ENCODE results near the gene DCDC2C. TPM values are rescaled to one million over a fixed set of nuclear protein-coding genes. Genes with fewer than 3 reads are reported as not detected.

The DCDC2C gene
- total and polyA plus RNA-seq, 2 of the 4 experiments (the other 2 are of a cell fraction): not detected

DNA sequence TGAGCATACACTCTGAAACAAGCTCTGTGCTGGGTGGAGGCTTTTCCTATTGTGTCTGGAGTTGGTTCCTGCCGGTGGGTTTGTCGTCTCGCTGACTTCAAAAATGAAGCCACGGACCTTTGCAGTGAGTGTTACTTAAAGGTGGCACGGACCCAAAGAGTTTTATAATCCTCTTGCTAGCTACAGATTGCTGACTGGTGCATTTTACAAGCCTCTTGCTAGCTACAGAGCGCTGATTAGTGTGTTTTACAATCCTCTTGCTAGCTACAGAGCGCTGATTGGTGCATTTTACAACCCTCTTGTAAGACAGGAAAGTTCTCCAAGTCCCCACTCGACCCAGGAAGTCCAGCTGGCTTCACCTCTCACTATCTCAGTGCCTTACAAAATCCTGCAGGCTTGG lies 15.3 kb downstream of the DCDC2C start:
- no peaks in the 10 kb centered on the region for H3K9me3 ChIP-seq (ENCODE audit: control insufficient read depth, insufficient read depth, low read length)
- no peak overlapping the region for H3K23ac ChIP-seq (ENCODE audit: low read depth, low read length)
- WGBS, 2 experiments (ENCODE audit: extremely low coverage in 2 of 2, insufficient read length in 1 of 2): 59% methylated on average over 3 of the region's 8 CpGs; no CpG with 5 or more reads in 1 of the 2 experiments
- H2AK5ac ChIP-seq (ENCODE audit: low read depth, low read length): no peak overlapping the region
- TF ChIP-seq FOS (IDR thresholded peaks at IDR 0.05; ENCODE audit: low read depth, low read length) (no peak), MAFK (IDR thresholded peaks at IDR 0.05; ENCODE audit: low read depth, low read length) (peak; percentile 66)
- ATAC-seq (ENCODE audit: low read depth) (no peak), DNase-seq (no peak)
- H3K4ac ChIP-seq (ENCODE audit: low read depth, low read length): no peak overlapping the region
- no peak overlapping the region for H4K5ac ChIP-seq (ENCODE audit: low read depth, low read length)
- H3K14ac ChIP-seq (replicated peaks; ENCODE audit: low read depth, low read length): no peak overlapping the region
- POLR2A ChIA-PET (ENCODE audit: unreplicated experiment): no interaction called here
- H3K4me1 ChIP-seq (ENCODE audit: control insufficient read depth, insufficient read depth, low read length): no peaks in the 10 kb centered on the region
- no peaks in the 10 kb centered on the region for H3K9me1 ChIP-seq (ENCODE audit: insufficient read depth, low read length)
- no peak overlapping the region for H2BK20ac ChIP-seq (ENCODE audit: low read depth, low read length)
- intact Hi-C loops (cut with micrococcal nuclease) (no loop called here), in situ Hi-C loops (cut with MboI; ENCODE audit: low sequenced_read_pairs) (no loop called here), dilution Hi-C loops (cut with HindIII; ENCODE audit: low sequenced_read_pairs, unreplicated experiment) (no loop called here)
- peaks cover 12% of the 10 kb centered on the region for H3K27me3 ChIP-seq (ENCODE audit: control insufficient read depth, insufficient read depth, low read length)
- no peak overlapping the region for H4K91ac ChIP-seq (ENCODE audit: insufficient read depth, low read depth, low read length)
- H2BK120ac ChIP-seq (ENCODE audit: low read depth, low read length): no peak overlapping the region
- no peak overlapping the region for H2AFZ ChIP-seq (replicated peaks; ENCODE audit: low read length, poor library complexity)
- no TSS peak for BruUV-seq (replicated peaks)
- no peak overlapping the region for H3K56ac ChIP-seq (ENCODE audit: extremely low read depth, insufficient read depth, low read length)
- H4K20me1 ChIP-seq (ENCODE audit: insufficient read depth, low read length): no peaks in the 10 kb centered on the region
- no peaks in the 10 kb centered on the region for H3K36me3 ChIP-seq (ENCODE audit: control insufficient read depth, insufficient read depth, low read length)
- H3K27ac ChIP-seq (ENCODE audit: insufficient read depth, low read length): no peak overlapping the region
- CTCF ChIA-PET: interaction anchor here (1.5 kb wide), 1 partner anchor 10 kb away, joined by 6 read pairs; no protein-coding TSS in a partner anchor
- no peak overlapping the region for H4K8ac ChIP-seq (ENCODE audit: low read depth in 2 of 2, low read length in 2 of 2)
- H3K18ac ChIP-seq (ENCODE audit: low read depth, low read length): no peak overlapping the region
- H2BK15ac ChIP-seq (ENCODE audit: low read depth, low read length): no peak overlapping the region
- H3K4me2 ChIP-seq (ENCODE audit: low read depth, low read length): no peak overlapping the region
- H3K79me1 ChIP-seq (ENCODE audit: low read depth in 1 of 2, low read length in 2 of 2): no peaks in the 10 kb centered on the region
- H2AK9ac ChIP-seq (replicated peaks; ENCODE audit: low read depth, low read length, poor library complexity): no peak overlapping the region
- no peak overlapping the region for H3K9ac ChIP-seq (ENCODE audit: low read depth, low read length)
- H3K4me3 ChIP-seq (ENCODE audit: insufficient read depth, low read depth, low read length): no peak overlapping the region
- no peak overlapping the region for H2BK5ac ChIP-seq (ENCODE audit: low read depth, low read length, poor library complexity, severe bottlenecking)
